Measurements from ENCODE around the gene P2RX6.

DNA sequence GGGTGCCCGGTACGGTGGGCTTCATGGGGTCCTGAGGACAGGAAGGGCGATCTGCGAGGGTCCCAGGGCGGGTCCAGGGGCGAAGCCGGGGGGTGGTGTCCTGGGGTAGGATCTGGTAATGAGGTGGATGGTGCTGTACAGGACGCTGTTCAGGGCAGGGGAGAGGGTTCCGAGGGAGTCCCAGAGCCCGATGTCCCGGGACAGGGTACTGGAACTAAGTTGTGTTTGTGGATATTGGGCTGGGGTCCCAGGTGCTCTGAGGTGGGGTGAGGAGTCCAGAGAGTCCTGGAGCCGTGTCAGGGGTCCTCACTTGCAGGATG is 32.4 kb upstream of the P2RX6 start:
- TF ChIP-seq, protein P1, sequence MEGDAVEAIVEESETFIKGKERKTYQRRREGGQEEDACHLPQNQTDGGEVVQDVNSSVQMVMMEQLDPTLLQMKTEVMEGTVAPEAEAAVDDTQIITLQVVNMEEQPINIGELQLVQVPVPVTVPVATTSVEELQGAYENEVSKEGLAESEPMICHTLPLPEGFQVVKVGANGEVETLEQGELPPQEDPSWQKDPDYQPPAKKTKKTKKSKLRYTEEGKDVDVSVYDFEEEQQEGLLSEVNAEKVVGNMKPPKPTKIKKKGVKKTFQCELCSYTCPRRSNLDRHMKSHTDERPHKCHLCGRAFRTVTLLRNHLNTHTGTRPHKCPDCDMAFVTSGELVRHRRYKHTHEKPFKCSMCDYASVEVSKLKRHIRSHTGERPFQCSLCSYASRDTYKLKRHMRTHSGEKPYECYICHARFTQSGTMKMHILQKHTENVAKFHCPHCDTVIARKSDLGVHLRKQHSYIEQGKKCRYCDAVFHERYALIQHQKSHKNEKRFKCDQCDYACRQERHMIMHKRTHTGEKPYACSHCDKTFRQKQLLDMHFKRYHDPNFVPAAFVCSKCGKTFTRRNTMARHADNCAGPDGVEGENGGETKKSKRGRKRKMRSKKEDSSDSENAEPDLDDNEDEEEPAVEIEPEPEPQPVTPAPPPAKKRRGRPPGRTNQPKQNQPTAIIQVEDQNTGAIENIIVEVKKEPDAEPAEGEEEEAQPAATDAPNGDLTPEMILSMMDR (IDR thresholded peaks at IDR 0.05; ENCODE audit: insufficient read depth, low read depth, low read length), result no peak
- TF ChIP-seq EZH2 (IDR thresholded peaks at IDR 0.05; ENCODE audit: insufficient read depth, low read length), result no peak

Measured in astrocyte (in vitro differentiated cells and primary cell).